HepG2 (cell line): ENCODE results near the gene CTSD. TPM values are rescaled to one million over a fixed set of nuclear protein-coding genes. Genes with fewer than 3 reads are reported as not detected.

Experiments used
- ATF4 ChIP-seq, 2 experiments: fragments of 450-650 bp in 1 of 2; sonication (generic) in 1 of 2; formaldehyde crosslinking; IDR thresholded peaks; 2 replicates each; pipeline versions ENCODE4 v1.5.0 to v1.8.0; 2020 to 2022; ENCODE audit warnings: mild to moderate bottlenecking in 1 of 2, missing genetic modification reagents in 1 of 2
- RAD51 ChIP-seq: fragments of 450-650 bp; IDR thresholded peaks from 2 replicates; pipeline ENCODE4 v1.6.1; 2016; ENCODE audit warnings: borderline replicate concordance
- TMF1 ChIP-seq: sonication (generic); formaldehyde crosslinking; IDR thresholded peaks from 2 replicates; pipeline ENCODE4 v1.8.1; 2022; ENCODE audit warnings: low read depth, missing genetic modification reagents
- polyA plus RNA-seq, 8 experiments: library from polyadenylated mRNA; depleted of rRNA in 3 of 8; stranded (reverse) in 7 of 8; unstranded in 1 of 8; fragments of >200 nt; fragmentation: Illumina TruSeq in 4 of 8; extraction: Trizol in 4 of 8; gene quantifications; 2 replicates each; pipeline versions ENCODE4 v1.2.1 to v1.2.3, GENCODE V29; 2011 to 2016; ENCODE audit warnings: low read depth in 4 of 8, missing spikeins in 1 of 8, mixed read lengths in 1 of 8; ENCODE audit not compliant: insufficient read depth in 1 of 8
- total RNA-seq, 5 experiments: library from RNA; depleted of rRNA; stranded (reverse); fragments of >200 nt; fragmentation: Illumina TruSeq; extraction: Trizol; gene quantifications; 2 replicates each; pipeline ENCODE4 v1.2.3, GENCODE V29; 2016; ENCODE audit warnings: low read depth in 1 of 5
- TF ChIP-seq, protein P1 (sequence below): sonication (generic); formaldehyde crosslinking; IDR thresholded peaks from 2 replicates; pipeline ENCODE4 v1.4.0; 2020; ENCODE audit warnings: low read depth, missing genetic modification reagents
- TF ChIP-seq, protein P2 (sequence below): sonication (generic); formaldehyde crosslinking; IDR thresholded peaks from 2 replicates; pipeline ENCODE4 v1.9.0; 2021; ENCODE audit warnings: missing genetic modification reagents, borderline replicate concordance

Gene CTSD
- total and polyA plus RNA-seq, 2 of the 13 experiments (the other 11 are each of a cell fraction or from before 2014, with no cell fraction given): 143 to 230 TPM

GRCh38 chr11:1730059-1730629, 33.6 kb downstream of the CTSD start (continued):
- TF ChIP-seq, protein P1, sequence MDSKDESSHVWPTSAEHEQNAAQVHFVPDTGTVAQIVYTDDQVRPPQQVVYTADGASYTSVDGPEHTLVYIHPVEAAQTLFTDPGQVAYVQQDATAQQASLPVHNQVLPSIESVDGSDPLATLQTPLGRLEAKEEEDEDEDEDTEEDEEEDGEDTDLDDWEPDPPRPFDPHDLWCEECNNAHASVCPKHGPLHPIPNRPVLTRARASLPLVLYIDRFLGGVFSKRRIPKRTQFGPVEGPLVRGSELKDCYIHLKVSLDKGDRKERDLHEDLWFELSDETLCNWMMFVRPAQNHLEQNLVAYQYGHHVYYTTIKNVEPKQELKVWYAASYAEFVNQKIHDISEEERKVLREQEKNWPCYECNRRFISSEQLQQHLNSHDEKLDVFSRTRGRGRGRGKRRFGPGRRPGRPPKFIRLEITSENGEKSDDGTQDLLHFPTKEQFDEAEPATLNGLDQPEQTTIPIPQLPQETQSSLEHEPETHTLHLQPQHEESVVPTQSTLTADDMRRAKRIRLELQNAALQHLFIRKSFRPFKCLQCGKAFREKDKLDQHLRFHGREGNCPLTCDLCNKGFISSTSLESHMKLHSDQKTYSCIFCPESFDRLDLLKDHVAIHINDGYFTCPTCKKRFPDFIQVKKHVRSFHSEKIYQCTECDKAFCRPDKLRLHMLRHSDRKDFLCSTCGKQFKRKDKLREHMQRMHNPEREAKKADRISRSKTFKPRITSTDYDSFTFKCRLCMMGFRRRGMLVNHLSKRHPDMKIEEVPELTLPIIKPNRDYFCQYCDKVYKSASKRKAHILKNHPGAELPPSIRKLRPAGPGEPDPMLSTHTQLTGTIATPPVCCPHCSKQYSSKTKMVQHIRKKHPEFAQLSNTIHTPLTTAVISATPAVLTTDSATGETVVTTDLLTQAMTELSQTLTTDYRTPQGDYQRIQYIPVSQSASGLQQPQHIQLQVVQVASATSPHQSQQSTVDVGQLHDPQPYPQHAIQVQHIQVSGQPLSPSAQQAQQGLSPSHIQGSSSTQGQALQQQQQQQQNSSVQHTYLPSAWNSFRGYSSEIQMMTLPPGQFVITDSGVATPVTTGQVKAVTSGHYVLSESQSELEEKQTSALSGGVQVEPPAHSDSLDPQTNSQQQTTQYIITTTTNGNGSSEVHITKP: no peak
- TF ChIP-seq ATF4 (CRISPR knock-in tag; IDR thresholded peaks at IDR 0.05): no peak
- no peak for TF ChIP-seq RAD51
- TF ChIP-seq, protein P2, sequence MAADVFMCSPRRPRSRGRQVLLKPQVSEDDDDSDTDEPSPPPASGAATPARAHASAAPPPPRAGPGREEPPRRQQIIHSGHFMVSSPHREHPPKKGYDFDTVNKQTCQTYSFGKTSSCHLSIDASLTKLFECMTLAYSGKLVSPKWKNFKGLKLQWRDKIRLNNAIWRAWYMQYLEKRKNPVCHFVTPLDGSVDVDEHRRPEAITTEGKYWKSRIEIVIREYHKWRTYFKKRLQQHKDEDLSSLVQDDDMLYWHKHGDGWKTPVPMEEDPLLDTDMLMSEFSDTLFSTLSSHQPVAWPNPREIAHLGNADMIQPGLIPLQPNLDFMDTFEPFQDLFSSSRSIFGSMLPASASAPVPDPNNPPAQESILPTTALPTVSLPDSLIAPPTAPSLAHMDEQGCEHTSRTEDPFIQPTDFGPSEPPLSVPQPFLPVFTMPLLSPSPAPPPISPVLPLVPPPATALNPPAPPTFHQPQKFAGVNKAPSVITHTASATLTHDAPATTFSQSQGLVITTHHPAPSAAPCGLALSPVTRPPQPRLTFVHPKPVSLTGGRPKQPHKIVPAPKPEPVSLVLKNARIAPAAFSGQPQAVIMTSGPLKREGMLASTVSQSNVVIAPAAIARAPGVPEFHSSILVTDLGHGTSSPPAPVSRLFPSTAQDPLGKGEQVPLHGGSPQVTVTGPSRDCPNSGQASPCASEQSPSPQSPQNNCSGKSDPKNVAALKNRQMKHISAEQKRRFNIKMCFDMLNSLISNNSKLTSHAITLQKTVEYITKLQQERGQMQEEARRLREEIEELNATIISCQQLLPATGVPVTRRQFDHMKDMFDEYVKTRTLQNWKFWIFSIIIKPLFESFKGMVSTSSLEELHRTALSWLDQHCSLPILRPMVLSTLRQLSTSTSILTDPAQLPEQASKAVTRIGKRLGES: no peak
- TF ChIP-seq TMF1: no peak
